ENCODE results near the gene COA7. TPM values are rescaled to one million over a fixed set of nuclear protein-coding genes. Genes with fewer than 3 reads are reported as not detected.

Gene COA7
- polyA plus RNA-seq, 4 donors: 11.6 to 21.2 (median 13.9) TPM

DNA sequence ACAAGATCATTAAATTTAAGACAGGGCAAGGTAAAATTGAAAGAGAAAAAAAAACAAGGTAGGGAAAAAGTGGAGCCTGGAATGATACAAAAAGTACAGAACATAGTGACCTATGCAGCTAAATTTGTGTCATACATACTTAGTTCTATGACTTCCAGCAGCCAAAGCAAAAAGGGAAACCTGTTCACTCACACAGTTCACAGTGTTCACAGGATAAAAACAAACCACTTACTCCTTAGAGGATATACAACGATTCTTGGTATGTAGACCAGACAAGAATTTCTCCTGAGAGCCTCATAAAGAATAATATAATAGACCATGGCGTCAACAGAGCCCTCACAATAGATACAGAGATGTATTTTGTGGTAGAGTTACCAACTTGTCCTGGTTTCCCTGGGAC lies 27.5 kb downstream of the COA7 start:
- 81 to 93% (median 83%) methylated on average over 2 of the region's 2 CpGs for WGBS, 3 donors
- FAIRE-seq: no peak

DNA sequence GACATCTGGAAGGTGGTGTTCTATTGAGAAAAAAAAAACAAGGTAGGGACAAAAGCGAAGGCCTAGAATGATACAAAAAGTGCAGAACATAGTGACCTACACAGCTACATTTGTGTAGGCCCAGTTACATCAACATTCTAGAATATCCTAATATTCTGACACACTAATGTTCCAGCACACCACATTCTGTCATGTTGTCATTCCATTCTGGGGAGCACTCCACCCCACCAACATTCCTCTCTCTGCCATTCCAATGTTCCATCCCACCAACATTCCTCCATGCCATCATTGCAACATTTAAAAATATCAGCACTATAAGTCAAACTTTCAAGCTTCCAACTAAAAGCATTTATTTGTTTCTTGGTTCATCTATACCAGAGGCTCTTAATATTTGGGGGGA lies 28.5 kb downstream of the COA7 start:
- Histone ChIP-seq H3K4me3 (ENCODE audit: low read depth in 1 of 3, low read length in 3 of 3) (no peak overlapping the region), H3K36me3 (ENCODE audit: control insufficient read depth in 3 of 3, insufficient read depth in 2 of 3, low read depth in 1 of 3, low read length in 3 of 3) (no peaks in the 10 kb centered on the region), H3K9me3 (ENCODE audit: control insufficient read depth in 2 of 2, insufficient read depth in 1 of 2, low read depth in 1 of 2, low read length in 1 of 2) (no peaks in the 10 kb centered on the region), H3K27ac (ENCODE audit: low read depth in 1 of 3, low read length in 2 of 3) (no peak overlapping the region), H3K27me3 (ENCODE audit: control insufficient read depth in 3 of 3, insufficient read depth in 3 of 3, low read length in 3 of 3) (no peaks in the 10 kb centered on the region), H3K4me1 (ENCODE audit: control insufficient read depth in 3 of 3, insufficient read depth in 2 of 3, low read depth in 1 of 3, low read length in 2 of 3) (peaks cover 0 to 16% (median 0%) of the 10 kb centered on the region in 3 donors)
- 95 to 100% (median 96%) methylated on average over 1 of the region's 1 CpG for WGBS, 3 donors
- FAIRE-seq: no peak
- DNase-seq: no peak

More for the DNA sequence above, 27.5 kb downstream of the COA7 start:
- no peaks in the 10 kb centered on the region for H3K9me3 ChIP-seq (ENCODE audit: control insufficient read depth in 2 of 2, insufficient read depth in 1 of 2, low read depth in 1 of 2, low read length in 1 of 2)
- H3K36me3 ChIP-seq (ENCODE audit: control insufficient read depth in 3 of 3, insufficient read depth in 2 of 3, low read depth in 1 of 3, low read length in 3 of 3): no peaks in the 10 kb centered on the region
- peaks cover 0 to 8% (median 0%) of the 10 kb centered on the region in 3 donors for H3K4me1 ChIP-seq (ENCODE audit: control insufficient read depth in 3 of 3, insufficient read depth in 2 of 3, low read depth in 1 of 3, low read length in 2 of 3)
- H3K27me3 ChIP-seq (ENCODE audit: control insufficient read depth in 3 of 3, insufficient read depth in 3 of 3, low read length in 3 of 3): no peaks in the 10 kb centered on the region
- no peak overlapping the region for H3K4me3 ChIP-seq (ENCODE audit: low read depth in 1 of 3, low read length in 3 of 3)
- no peak overlapping the region for H3K27ac ChIP-seq (ENCODE audit: low read depth in 1 of 3, low read length in 2 of 3)
- no peak for DNase-seq

DNA sequence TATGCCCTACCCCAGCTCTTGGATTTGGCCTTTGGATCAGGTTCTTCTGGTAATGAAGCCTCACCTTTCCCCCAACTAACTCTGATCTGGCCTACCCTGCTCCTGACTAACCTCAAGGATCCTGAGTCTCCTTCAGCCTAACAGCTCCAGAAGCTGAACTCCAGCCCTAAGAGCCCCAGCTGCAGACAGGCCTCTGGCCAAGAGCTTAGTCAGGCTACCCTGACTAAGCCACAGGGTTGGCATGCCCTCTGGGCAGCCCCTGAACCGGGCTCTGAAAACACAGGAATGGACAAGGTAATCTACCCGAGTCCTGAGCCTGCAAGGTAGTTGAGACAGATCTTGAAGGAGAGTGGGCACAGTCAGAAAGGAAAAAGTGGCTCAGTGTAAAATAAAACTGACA lies 29.4 kb downstream of the COA7 start:
- peaks cover 0 to 16% (median 0%) of the 10 kb centered on the region in 3 donors for H3K4me1 ChIP-seq (ENCODE audit: control insufficient read depth in 3 of 3, insufficient read depth in 2 of 3, low read depth in 1 of 3, low read length in 2 of 3)
- no peaks in the 10 kb centered on the region for H3K36me3 ChIP-seq (ENCODE audit: control insufficient read depth in 3 of 3, insufficient read depth in 2 of 3, low read depth in 1 of 3, low read length in 3 of 3)
- H3K4me3 ChIP-seq (ENCODE audit: low read depth in 1 of 3, low read length in 3 of 3): no peak overlapping the region
- 92 to 93% (median 93%) methylated on average over 2 of the region's 2 CpGs for WGBS, 3 donors
- H3K27ac ChIP-seq (ENCODE audit: low read depth in 1 of 3, low read length in 2 of 3): no peak overlapping the region
- H3K9me3 ChIP-seq (ENCODE audit: control insufficient read depth in 2 of 2, insufficient read depth in 1 of 2, low read depth in 1 of 2, low read length in 1 of 2): no peaks in the 10 kb centered on the region
- DNase-seq: no peak
- FAIRE-seq: no peak
- no peaks in the 10 kb centered on the region for H3K27me3 ChIP-seq (ENCODE audit: control insufficient read depth in 3 of 3, insufficient read depth in 3 of 3, low read length in 3 of 3)

DNA sequence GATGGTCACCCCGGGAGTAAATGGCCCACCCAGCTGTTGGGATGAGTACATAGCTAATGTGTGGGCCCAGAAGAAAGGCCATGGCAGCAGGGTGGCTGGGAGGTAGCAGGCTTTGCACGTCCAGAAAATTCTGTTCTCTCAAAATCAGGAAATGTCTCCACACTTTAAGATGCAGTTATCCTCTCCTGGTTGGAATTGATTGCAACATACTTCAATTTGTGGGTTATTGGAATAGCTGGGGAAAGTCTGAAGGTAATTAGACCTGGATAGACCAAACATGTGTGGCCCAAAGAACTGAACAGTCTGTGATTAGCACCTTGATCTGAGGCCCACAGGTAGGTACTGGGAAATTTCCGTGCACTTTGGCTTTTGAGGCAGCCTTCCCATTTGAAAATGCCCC lies 30.2 kb downstream of the COA7 start:
- Histone ChIP-seq H3K4me1 (ENCODE audit: control insufficient read depth in 3 of 3, insufficient read depth in 2 of 3, low read depth in 1 of 3, low read length in 2 of 3) (peaks cover 0 to 18% (median 0%) of the 10 kb centered on the region in 3 donors), H3K4me3 (ENCODE audit: low read depth in 1 of 3, low read length in 3 of 3) (no peak overlapping the region), H3K9me3 (ENCODE audit: control insufficient read depth in 2 of 2, insufficient read depth in 1 of 2, low read depth in 1 of 2, low read length in 1 of 2) (no peaks in the 10 kb centered on the region), H3K27ac (ENCODE audit: low read depth in 1 of 3, low read length in 2 of 3) (no peak overlapping the region), H3K27me3 (ENCODE audit: control insufficient read depth in 3 of 3, insufficient read depth in 3 of 3, low read length in 3 of 3) (no peaks in the 10 kb centered on the region), H3K36me3 (ENCODE audit: control insufficient read depth in 3 of 3, insufficient read depth in 2 of 3, low read depth in 1 of 3, low read length in 3 of 3) (no peaks in the 10 kb centered on the region)
- DNase-seq (peak in 1 of 2 donors; percentile 30), FAIRE-seq (no peak)
- WGBS, 3 donors: 83 to 89% (median 83%) methylated on average over 3 of the region's 3 CpGs

DNA sequence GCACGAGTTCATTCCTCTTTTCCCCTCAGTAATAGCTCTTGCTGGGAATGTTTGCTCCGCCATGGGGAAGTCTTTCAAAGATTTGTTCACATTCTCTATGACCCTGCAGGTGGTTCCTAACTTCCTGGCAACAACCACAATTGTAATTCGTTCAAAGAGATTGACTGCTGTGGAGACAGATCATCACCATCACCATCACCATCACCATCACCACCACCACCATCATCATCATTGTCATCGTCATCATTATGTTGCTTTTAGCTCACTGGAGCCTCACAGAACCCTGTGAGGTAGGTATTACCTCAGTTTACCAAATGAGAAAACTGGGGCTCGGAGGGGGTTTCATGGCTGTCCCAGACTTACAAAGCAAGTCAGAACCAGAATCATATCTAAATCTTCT lies 30.9 kb downstream of the COA7 start:
- H3K4me3 ChIP-seq (ENCODE audit: low read depth in 1 of 3, low read length in 3 of 3): no peak overlapping the region
- no peaks in the 10 kb centered on the region for H3K36me3 ChIP-seq (ENCODE audit: control insufficient read depth in 3 of 3, insufficient read depth in 2 of 3, low read depth in 1 of 3, low read length in 3 of 3)
- no peaks in the 10 kb centered on the region for H3K27me3 ChIP-seq (ENCODE audit: control insufficient read depth in 3 of 3, insufficient read depth in 3 of 3, low read length in 3 of 3)
- FAIRE-seq (no peak), DNase-seq (no peak)
- 84 to 90% (median 86%) methylated on average over 5 of the region's 5 CpGs for WGBS, 3 donors
- peaks cover 0 to 19% (median 0%) of the 10 kb centered on the region in 3 donors for H3K4me1 ChIP-seq (ENCODE audit: control insufficient read depth in 3 of 3, insufficient read depth in 2 of 3, low read depth in 1 of 3, low read length in 2 of 3)
- H3K27ac ChIP-seq (ENCODE audit: low read depth in 1 of 3, low read length in 2 of 3): no peak overlapping the region
- H3K9me3 ChIP-seq (ENCODE audit: control insufficient read depth in 2 of 2, insufficient read depth in 1 of 2, low read depth in 1 of 2, low read length in 1 of 2): no peaks in the 10 kb centered on the region

DNA sequence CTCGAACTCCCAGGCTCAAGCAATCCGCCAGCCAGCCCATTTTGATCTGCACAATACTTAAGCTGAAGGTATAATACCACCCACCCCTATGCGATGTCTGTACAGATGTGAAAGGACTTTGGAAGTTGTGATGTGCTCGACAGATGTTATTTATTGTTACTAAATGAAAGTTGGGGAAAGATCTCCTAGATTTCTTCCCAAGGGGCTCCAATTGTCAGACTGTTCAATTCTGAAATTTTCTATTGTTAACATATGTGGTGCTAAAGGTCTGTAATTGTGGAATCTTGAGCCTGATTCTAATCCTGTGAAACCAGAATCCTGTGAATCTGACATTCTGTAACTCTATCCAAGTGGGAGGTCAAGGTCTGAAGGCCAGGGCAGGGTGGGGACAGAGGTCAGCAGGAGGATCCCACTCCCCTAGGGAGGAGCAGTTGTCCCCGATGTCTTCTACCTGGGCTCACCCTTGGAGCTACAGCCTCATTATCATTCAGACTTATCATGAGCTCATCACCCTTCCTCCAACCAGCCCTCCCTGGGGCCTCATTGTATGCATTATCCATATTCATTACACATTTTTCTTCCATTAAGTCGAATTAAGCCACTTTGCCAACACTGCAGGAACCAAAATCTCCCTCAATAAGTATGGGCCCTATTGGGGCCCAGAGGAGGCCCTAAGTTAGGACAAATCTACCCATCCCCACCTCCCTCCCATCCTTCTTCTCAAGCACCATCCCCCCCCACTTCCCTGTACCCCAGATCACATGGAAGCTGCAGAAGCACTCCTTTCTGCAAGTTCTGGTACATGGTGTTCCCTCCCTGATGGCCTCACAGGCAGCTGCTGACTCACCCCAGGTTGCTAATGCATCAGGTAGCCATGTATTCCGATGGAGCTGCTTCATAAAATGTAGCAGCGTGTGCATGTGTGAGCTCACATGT lies 32.9 kb downstream of the COA7 start:
- H3K36me3 ChIP-seq (ENCODE audit: control insufficient read depth in 3 of 3, insufficient read depth in 2 of 3, low read depth in 1 of 3, low read length in 3 of 3): no peaks in the 10 kb centered on the region
- no peaks in the 10 kb centered on the region for H3K27me3 ChIP-seq (ENCODE audit: control insufficient read depth in 3 of 3, insufficient read depth in 3 of 3, low read length in 3 of 3)
- no peak overlapping the region for H3K4me3 ChIP-seq (ENCODE audit: low read depth in 1 of 3, low read length in 3 of 3)
- peak in 1 of 2 donors; percentile 30 for DNase-seq
- 77 to 85% (median 83%) methylated on average over 8 of the region's 8 CpGs for WGBS, 3 donors
- no peak for FAIRE-seq
- H3K9me3 ChIP-seq (ENCODE audit: control insufficient read depth in 2 of 2, insufficient read depth in 1 of 2, low read depth in 1 of 2, low read length in 1 of 2): no peaks in the 10 kb centered on the region
- H3K4me1 ChIP-seq (ENCODE audit: control insufficient read depth in 3 of 3, insufficient read depth in 2 of 3, low read depth in 1 of 3, low read length in 2 of 3): peaks cover 0 to 19% (median 0%) of the 10 kb centered on the region in 3 donors
- H3K27ac ChIP-seq (ENCODE audit: low read depth in 1 of 3, low read length in 2 of 3): no peak overlapping the region

DNA sequence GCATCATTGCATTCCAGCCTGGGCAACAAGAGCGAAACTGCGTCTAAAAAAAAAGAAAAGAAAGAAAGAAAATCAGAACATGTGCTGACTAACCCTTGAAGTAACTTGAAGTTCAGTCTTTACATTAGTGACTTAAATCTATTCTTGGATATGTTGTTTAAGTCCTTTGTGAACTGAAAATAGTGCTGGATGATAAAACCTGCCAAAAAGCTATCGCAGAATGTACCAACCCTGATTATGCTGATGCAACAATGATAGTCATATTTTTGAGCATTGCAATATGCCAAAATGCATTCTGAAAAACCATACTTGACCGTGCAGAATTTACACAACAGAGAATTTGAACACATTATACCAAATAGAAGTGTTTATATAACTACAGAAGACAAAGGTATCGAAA lies 34.4 kb downstream of the COA7 start:
- WGBS, 3 donors: 90 to 97% (median 97%) methylated on average over 5 of the region's 5 CpGs
- H3K27ac ChIP-seq (ENCODE audit: low read depth in 1 of 3, low read length in 2 of 3): no peak overlapping the region
- peaks cover 0 to 18% (median 0%) of the 10 kb centered on the region in 3 donors for H3K4me1 ChIP-seq (ENCODE audit: control insufficient read depth in 3 of 3, insufficient read depth in 2 of 3, low read depth in 1 of 3, low read length in 2 of 3)
- H3K4me3 ChIP-seq (ENCODE audit: low read depth in 1 of 3, low read length in 3 of 3): no peak overlapping the region
- no peaks in the 10 kb centered on the region for H3K9me3 ChIP-seq (ENCODE audit: control insufficient read depth in 2 of 2, insufficient read depth in 1 of 2, low read depth in 1 of 2, low read length in 1 of 2)
- no peaks in the 10 kb centered on the region for H3K27me3 ChIP-seq (ENCODE audit: control insufficient read depth in 3 of 3, insufficient read depth in 3 of 3, low read length in 3 of 3)
- no peaks in the 10 kb centered on the region for H3K36me3 ChIP-seq (ENCODE audit: control insufficient read depth in 3 of 3, insufficient read depth in 2 of 3, low read depth in 1 of 3, low read length in 3 of 3)
- FAIRE-seq (no peak), DNase-seq (no peak)

DNA sequence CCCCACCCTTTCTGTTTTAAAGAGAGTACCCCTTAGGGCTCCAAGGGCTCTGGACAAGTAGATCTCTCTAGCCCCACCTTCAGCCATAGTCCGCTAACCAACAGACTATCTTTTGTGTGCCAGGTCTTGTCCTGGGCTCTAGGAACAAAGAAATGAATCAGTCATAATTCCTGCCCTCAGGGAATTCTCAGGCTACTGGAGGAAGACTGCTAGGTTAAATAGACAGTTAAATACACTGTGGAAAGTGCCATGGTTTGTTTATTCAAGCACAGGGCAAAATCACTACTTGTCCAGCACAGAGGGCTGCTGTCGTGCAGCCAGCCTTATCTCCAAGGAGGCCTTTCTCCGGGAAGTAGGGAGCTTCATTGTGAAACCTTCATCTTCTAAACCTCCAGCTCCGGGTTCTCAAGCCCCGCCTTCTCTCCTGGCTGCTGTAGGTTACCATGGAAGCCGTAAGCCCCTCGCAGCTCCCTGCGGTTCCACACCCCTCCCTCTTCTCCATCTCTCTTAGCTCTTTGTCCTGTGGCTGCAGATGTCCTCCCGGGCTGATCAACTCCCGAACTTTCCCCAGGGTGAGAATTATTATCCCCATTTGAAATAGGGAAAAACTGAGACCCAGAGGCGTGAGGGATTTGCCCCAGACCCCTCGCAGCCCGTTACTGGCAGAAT lies 35.4 kb downstream of the COA7 start:
- Histone ChIP-seq H3K4me1 (ENCODE audit: control insufficient read depth in 3 of 3, insufficient read depth in 2 of 3, low read depth in 1 of 3, low read length in 2 of 3) (peaks cover 0 to 11% (median 0%) of the 10 kb centered on the region in 3 donors), H3K27me3 (ENCODE audit: control insufficient read depth in 3 of 3, insufficient read depth in 3 of 3, low read length in 3 of 3) (no peaks in the 10 kb centered on the region), H3K4me3 (ENCODE audit: low read depth in 1 of 3, low read length in 3 of 3) (no peak overlapping the region), H3K36me3 (ENCODE audit: control insufficient read depth in 3 of 3, insufficient read depth in 2 of 3, low read depth in 1 of 3, low read length in 3 of 3) (no peaks in the 10 kb centered on the region), H3K27ac (ENCODE audit: low read depth in 1 of 3, low read length in 2 of 3) (no peak overlapping the region), H3K9me3 (ENCODE audit: control insufficient read depth in 2 of 2, insufficient read depth in 1 of 2, low read depth in 1 of 2, low read length in 1 of 2) (no peaks in the 10 kb centered on the region)
- no peak for FAIRE-seq
- 40 to 58% (median 46%) methylated on average over 13 of the region's 13 CpGs for WGBS, 3 donors
- DNase-seq: peak in 1 of 2 donors; percentile 66

All from small intestine (tissue), 7 donors.